Activated CD8-positive, alpha-beta memory T cell treated with anti-CD3 and anti-CD28 coated beads, Interleukin-2, amount 10 ng/mL, durations not matched to agents 7 days and 5 days (primary cell): ENCODE measurements around the gene SLC2A4RG. TPM values are rescaled to one million over a fixed set of nuclear protein-coding genes. Genes with fewer than 3 reads are reported as not detected.
A peak's percentile ranks its signal among the peaks of the same experiment; 100 is the strongest.
"Not testable (repeated sequence)": the region's sequence is repeated elsewhere in the genome, so short reads cannot be mapped to it uniquely, and the experiment has no call there.

Experiments used
- ATAC-seq: fragments of 150-1000 bp; cut with Tn5 transposase; one replicate; pipeline ENCODE4 v1.10.0; 2021; ENCODE audit warnings: moderate library complexity
- CTCF ChIA-PET: fragments of 350-600 bp; sonication (Branson Sonifier 250); formaldehyde crosslinking; loops from one replicate; lab custom pipeline; 2021; ENCODE audit warnings: antibody characterized with exemption; lab: Charles Lee
- DNase-seq: peaks from one replicate; pipeline ENCODE4 v3.0.0-alpha.2; 2020
- H3K27ac Mint-ChIP-seq: one replicate; pipeline ENCODE4 v1.8.0; 2021; ENCODE audit warnings: mild to moderate bottlenecking, mixed read lengths
- H3K27me3 Mint-ChIP-seq: one replicate; pipeline ENCODE4 v1.8.0; 2021; ENCODE audit warnings: mixed read lengths
- H3K36me3 Mint-ChIP-seq: one replicate; pipeline ENCODE4 v1.8.0; 2021; ENCODE audit warnings: mild to moderate bottlenecking, mixed read lengths
- H3K4me1 Mint-ChIP-seq: one replicate; pipeline ENCODE4 v1.8.0; 2021; ENCODE audit warnings: mixed read lengths
- H3K4me3 Mint-ChIP-seq: one replicate; pipeline ENCODE4 v1.8.0; 2021; ENCODE audit warnings: mild to moderate bottlenecking, moderate library complexity, mixed read lengths
- H3K9me3 Mint-ChIP-seq: one replicate; pipeline ENCODE4 v1.8.0; 2022; ENCODE audit warnings: low read depth, mixed read lengths
- total RNA-seq, 2 experiments: library from RNA; stranded (reverse); gene quantifications; one replicate each; pipeline ENCODE4 v1.2.3, GENCODE V29; 2021

Gene SLC2A4RG
- total RNA-seq, 2 experiments from 2014 or later: 69.9 to 111 TPM

DNA sequence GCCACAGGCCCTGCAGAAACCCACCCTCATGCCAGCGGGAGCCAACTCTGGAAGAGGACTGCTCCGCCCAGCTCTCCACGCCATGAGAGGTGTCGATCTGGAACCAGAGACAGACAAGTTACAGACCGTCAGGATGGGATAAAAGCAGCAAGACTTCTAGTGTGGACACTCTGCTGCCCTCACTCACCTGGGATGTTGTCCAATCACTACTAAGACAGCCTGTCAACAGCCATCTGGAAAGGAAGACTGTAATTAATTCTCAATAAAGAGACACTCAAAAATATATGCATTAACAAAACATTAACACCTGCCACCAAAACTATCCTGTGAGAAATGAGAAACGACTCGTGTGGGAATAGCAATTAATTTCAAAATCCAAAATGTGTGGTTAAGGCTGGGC is 28.3 kb downstream of the SLC2A4RG start:
- CTCF ChIA-PET: interaction anchor here (0.6 to 1.9 kb wide), 3 partner anchors 18 to 353 kb away, joined by 3 to 4 read pairs (median 3); no protein-coding TSS in a partner anchor
- no peak overlapping the region for H3K4me3 Mint-ChIP-seq
- no peaks in the 10 kb centered on the region for H3K9me3 Mint-ChIP-seq
- DNase-seq: no peak
- H3K27me3 Mint-ChIP-seq: peaks cover 6% of the 10 kb centered on the region
- no peaks in the 10 kb centered on the region for H3K4me1 Mint-ChIP-seq
- no peak overlapping the region for H3K27ac Mint-ChIP-seq
- ATAC-seq: no peak
- H3K36me3 Mint-ChIP-seq: no peaks in the 10 kb centered on the region

GRCh38 chr20:63768591-63769515 is 29.3 kb downstream of the SLC2A4RG start:
- Mint-ChIP-seq H3K27ac (no peak overlapping the region), H3K4me1 (no peaks in the 10 kb centered on the region), H3K27me3 (no peaks in the 10 kb centered on the region), H3K4me3 (no peak overlapping the region), H3K36me3 (no peaks in the 10 kb centered on the region), H3K9me3 (no peaks in the 10 kb centered on the region)
- no peak for ATAC-seq
- DNase-seq: no peak
- CTCF ChIA-PET: interaction anchor here (0.6 to 1.9 kb wide), 2 partner anchors 25 to 352 kb away, joined by 3 read pairs; no protein-coding TSS in a partner anchor

- Mint-ChIP-seq H3K27me3 (peaks cover 4% of the 10 kb centered on the region), H3K4me1 (peaks cover 2% of the 10 kb centered on the region), H3K36me3 (no peaks in the 10 kb centered on the region), H3K9me3 (no peaks in the 10 kb centered on the region), H3K27ac (no peak overlapping the region), H3K4me3 (no peak overlapping the region)
- no peak for ATAC-seq
- CTCF ChIA-PET: interaction anchor here (1.9 kb wide), 1 partner anchor 23 kb away, joined by 3 read pairs; no protein-coding TSS in a partner anchor
- DNase-seq: no peak
These were observed 30.4 kb downstream of the SLC2A4RG start for GRCh38 chr20:63769891-63770474.

DNA sequence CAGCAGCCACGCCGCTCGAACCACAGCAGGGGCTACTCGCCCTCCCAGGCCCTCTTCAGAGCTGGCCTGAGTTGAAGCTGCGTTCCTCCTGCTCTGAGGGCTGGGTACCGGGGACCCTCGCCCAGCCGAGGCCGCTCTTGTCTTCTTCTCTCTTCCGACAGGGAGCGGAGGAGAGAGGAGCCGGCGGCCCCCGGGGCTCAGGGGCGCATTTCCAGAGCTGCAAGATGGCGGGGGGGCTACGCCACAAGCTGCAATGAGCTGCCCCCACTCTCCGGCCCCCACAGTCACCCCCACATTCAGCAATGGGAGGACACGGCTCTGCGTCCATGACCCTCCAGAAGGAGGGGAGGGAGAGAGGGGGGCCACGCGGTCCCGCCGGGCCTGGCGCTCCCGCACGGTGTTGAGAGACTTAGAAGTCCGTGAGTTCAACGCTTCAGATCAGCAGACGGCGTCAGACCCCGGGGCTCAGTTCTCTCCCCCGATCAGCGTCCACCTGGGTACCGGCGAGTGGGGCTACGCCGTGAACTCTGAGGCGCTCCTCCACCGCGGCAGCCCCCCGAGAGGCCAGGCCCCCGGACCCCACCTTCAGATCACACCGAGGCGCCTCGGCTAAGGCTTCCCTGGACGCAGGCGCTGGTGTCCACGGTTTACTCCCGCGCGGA is 31.6 kb downstream of the SLC2A4RG start:
- H3K27me3 Mint-ChIP-seq: peaks cover 4% of the 10 kb centered on the region
- no peak overlapping the region for H3K4me3 Mint-ChIP-seq
- no peak for DNase-seq
- ATAC-seq: no peak
- no peaks in the 10 kb centered on the region for H3K9me3 Mint-ChIP-seq
- H3K36me3 Mint-ChIP-seq: no peaks in the 10 kb centered on the region
- CTCF ChIA-PET: no interaction called here
- no peak overlapping the region for H3K27ac Mint-ChIP-seq
- H3K4me1 Mint-ChIP-seq: peaks cover 2% of the 10 kb centered on the region

DNA sequence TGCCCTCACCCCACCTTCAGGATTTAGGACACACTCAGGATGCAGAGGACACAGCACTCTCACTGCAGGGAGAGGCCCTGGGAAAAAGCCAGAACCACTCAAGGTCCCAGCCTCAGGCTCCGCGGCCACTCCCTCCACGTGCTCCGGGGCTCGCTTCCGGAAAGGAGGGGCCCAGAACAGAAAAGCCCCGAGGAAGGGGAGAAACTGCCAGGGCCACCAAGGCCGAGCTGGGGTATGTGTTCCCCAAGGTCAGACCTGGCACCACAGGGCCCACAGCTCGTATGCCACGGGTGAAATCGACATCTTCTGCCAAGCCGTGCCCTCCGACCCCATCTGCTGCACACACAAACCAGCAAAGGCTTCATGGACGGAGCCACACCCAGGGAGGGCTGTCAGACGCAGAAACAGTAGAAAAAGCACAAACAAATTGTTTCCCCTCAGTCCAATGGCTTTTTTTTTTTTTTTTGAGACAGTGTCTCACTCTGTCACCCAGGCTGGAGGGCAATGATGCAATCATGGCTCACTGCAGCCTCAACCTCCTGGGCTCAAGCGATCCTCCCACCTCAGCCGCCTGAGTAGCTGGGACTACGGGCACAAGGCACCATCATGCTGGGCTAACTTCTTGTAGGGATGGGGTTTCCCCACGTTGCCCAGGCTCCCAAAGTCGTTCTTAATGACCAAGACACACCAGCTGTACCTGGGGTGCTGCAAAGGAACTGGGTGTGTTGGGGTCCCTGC is 33.4 kb downstream of the SLC2A4RG start:
- ATAC-seq (no peak), DNase-seq (no peak)
- CTCF ChIA-PET: interaction anchor here (0.9 kb wide), 1 partner anchor 13 kb away, joined by 3 read pairs; no protein-coding TSS in a partner anchor
- peaks cover 4% of the 10 kb centered on the region for H3K27me3 Mint-ChIP-seq
- H3K9me3 Mint-ChIP-seq: no peaks in the 10 kb centered on the region
- peaks cover 2% of the 10 kb centered on the region for H3K4me1 Mint-ChIP-seq
- no peak overlapping the region for H3K27ac Mint-ChIP-seq
- H3K4me3 Mint-ChIP-seq: no peak overlapping the region
- H3K36me3 Mint-ChIP-seq: no peaks in the 10 kb centered on the region

DNA sequence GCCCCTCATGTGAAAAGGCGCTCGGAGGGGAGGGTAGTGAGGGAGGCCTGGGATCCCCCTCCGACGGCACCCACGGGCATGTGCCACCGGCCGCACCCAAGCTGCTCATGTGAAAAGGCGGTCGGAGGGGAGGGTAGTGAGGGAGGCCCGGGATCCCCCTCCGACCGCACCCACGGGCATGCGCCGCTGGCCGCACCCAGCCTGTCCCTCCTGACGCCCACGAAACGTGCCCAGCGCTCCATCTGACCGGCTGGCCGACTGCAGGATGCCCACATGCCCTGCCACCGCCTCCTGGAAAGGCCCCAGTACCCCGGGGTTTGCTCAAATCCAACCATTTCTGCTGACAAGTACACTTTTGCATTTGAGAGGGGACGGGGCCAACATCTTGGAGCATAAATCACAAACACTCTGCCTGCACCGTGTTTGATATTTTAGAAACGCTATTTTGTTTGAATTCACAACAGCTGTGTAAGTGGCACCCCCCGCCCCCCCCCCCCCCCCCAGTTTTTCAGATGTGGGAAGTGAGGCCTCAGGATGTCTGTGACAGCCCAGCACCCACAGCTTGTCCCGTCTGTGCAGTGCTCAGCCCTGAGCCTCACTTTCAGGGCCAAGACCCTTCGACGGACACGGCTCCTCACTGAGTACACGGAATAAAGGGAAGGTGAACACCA is 34.1 kb downstream of the SLC2A4RG start:
- Mint-ChIP-seq H3K4me1 (peaks cover 2% of the 10 kb centered on the region), H3K4me3 (no peak overlapping the region), H3K27ac (no peak overlapping the region), H3K36me3 (no peaks in the 10 kb centered on the region), H3K27me3 (peaks cover 4% of the 10 kb centered on the region), H3K9me3 (no peaks in the 10 kb centered on the region)
- CTCF ChIA-PET: interaction anchor here (0.9 kb wide), 1 partner anchor 12 kb away, joined by 3 read pairs; no protein-coding TSS in a partner anchor
- ATAC-seq (no peak), DNase-seq (no peak)

DNA sequence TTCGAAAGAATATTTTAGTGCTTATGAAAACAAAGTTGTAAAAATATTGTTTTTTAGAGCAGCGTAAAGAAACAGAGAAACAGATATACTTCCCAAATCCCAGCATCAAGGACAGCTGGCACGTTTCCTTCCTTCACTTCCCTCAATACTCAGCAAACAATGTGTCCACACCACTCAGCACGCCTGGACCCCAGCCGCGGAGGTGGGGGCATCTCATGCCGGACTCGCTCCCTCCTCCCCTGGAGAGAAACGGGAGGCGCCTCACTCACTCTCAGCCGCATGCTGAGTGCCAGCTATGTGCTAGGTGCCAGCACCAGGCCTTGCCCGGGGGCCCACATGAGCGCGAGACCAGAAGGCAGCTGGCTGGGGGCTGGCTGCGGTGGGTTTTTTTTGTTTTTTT is 34.7 kb downstream of the SLC2A4RG start:
- no peak for ATAC-seq
- no peak overlapping the region for H3K27ac Mint-ChIP-seq

DNA sequence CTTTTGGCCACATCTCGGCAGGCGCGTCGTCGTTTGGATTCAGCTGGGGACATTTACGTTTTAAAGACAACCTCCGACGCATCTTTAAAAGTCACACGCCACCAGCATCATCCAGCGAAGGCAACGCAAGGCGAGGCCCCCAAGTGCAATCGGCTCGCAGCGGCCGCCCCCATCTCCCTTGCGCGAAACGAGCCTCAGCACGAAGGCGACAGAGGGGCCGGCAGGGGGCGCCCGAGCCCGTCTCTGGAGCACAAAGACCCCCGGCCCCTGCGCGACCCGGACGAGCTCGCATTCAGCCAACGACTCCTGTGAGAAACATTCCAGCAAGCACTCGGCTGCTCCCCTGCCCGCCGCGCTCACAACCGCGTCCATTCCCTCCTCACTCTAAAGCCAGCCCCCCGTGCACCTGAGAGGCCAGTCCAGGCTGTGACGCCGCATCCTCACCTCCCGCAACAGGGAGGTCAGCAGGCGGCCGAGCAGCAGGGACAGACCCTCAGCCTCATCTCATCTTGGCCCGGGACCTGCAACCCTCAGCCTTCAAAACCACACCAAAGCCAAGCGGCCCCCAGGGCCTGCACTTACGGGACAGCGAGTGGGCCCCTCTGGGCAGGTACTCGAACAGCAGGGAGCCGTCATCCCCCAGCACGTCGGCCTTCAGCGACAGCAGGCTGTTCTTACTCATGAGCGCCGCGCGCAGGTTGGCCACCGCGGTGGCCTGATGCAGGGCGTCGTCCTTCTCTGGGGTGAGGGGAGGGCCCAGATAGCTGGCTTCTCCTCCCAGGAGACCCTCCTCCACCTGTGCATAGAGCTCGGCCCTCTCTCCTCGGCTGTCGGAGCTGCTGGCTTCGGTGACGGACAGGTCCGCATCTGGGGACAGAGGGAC is 35.8 kb downstream of the SLC2A4RG start:
- no peaks in the 10 kb centered on the region for H3K36me3 Mint-ChIP-seq
- H3K27ac Mint-ChIP-seq: no peak overlapping the region
- CTCF ChIA-PET: interaction anchor here (0.8 to 2.5 kb wide), 8 partner anchors 9 to 291 kb away, joined by 3 to 9 read pairs (median 4); partner anchors contain the start of genes ARFRP1 and ZGPAT
- no peaks in the 10 kb centered on the region for H3K9me3 Mint-ChIP-seq
- peaks cover 4% of the 10 kb centered on the region for H3K27me3 Mint-ChIP-seq
- ATAC-seq (peak; percentile 47), DNase-seq (peak; percentile 51)
- peaks cover 2% of the 10 kb centered on the region for H3K4me1 Mint-ChIP-seq
- H3K4me3 Mint-ChIP-seq: no peak overlapping the region

More for the DNA sequence above, 34.7 kb downstream of the SLC2A4RG start:
- H3K9me3 Mint-ChIP-seq: no peaks in the 10 kb centered on the region
- H3K36me3 Mint-ChIP-seq: no peaks in the 10 kb centered on the region
- no peak for DNase-seq
- H3K4me3 Mint-ChIP-seq: no peak overlapping the region
- CTCF ChIA-PET: interaction anchor here (1.5 to 2.5 kb wide), 3 partner anchors 10 to 67 kb away, joined by 4 to 9 read pairs (median 7); partner anchors contain the start of genes ARFRP1 and ZGPAT
- peaks cover 2% of the 10 kb centered on the region for H3K4me1 Mint-ChIP-seq
- H3K27me3 Mint-ChIP-seq: peaks cover 4% of the 10 kb centered on the region

DNA sequence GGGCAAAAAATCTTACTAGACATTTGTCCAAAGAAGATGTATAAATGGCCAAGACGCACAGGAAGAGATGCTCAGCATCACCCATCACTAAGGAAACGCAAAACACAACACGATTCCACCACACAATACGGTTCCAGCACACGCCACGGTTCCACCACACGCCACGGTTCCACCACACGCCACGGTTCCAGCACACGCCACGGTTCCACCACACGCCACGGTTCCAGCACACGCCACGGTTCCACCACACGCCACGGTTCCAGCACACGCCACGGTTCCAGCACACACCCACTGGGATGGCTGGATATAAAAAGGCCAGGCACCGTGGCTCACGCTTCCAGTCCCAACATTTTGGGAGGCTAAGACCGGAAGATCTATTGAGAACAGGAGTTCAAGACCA is 37.3 kb downstream of the SLC2A4RG start:
- H3K27ac Mint-ChIP-seq, H3K4me1 Mint-ChIP-seq, H3K27me3 Mint-ChIP-seq, ATAC-seq, H3K4me3 Mint-ChIP-seq, DNase-seq, H3K36me3 Mint-ChIP-seq, H3K9me3 Mint-ChIP-seq, CTCF ChIA-PET: not testable (repeated sequence)

DNA sequence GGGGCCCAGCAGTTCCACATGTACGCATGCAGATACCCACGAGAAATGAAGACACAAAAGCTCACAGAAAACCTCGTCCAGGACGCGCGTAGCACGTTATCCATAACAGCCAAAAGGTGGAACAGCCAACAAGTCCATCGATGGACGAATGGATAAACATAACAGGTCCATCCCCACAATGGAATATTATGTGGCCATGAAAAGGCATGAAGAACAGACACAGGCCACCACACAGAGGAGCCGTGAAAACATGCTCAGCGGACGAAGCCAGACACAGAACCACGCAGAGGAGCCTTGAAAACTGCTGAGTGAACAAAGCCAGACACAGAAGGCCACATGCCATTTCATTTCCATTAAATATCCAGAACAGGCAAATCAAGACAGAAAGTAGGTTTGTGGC is 38.0 kb downstream of the SLC2A4RG start:
- Mint-ChIP-seq H3K4me3 (no peak overlapping the region), H3K27ac (no peak overlapping the region), H3K9me3 (no peaks in the 10 kb centered on the region), H3K4me1 (peaks cover 17% of the 10 kb centered on the region), H3K36me3 (no peaks in the 10 kb centered on the region), H3K27me3 (peaks cover 4% of the 10 kb centered on the region)
- CTCF ChIA-PET: no interaction called here
- ATAC-seq (no peak), DNase-seq (no peak)

DNA sequence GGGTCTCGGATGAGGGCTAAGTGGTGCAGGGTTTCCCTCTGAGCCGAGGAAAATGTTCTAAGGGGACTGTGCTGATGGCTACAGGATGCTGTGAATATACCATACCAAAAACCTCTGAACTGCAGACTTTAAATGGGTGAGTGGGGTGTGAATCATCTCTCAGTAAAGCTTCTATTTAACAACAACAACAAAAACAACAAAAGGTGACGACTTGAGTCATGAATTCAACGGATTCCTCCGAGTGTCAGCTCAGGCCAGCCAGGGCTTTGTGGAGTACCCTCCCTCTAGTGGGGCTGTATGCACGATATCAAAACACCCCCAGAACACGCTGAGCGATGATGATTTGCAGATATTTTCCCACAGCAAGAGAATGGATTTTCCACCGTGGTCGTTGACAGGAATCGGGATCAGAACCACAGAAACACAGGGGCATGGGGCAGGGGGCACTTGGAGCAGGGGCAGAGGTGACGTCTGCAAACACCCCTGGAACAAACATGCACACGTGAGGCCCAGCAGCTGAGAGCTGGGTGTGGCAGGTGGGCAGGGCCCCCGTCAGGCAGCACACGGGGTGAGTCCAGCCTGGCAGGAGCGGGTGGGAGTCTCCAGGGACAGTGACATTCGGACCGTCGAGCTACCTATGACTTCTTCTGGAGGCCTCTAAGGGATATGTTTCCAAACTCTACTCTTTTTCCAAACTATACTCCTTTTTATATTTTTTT is 38.6 kb downstream of the SLC2A4RG start:
- ATAC-seq (no peak), DNase-seq (no peak)
- no peaks in the 10 kb centered on the region for H3K9me3 Mint-ChIP-seq
- H3K27ac Mint-ChIP-seq: no peak overlapping the region
- no peak overlapping the region for H3K4me3 Mint-ChIP-seq
- H3K27me3 Mint-ChIP-seq: peaks cover 4% of the 10 kb centered on the region
- no peaks in the 10 kb centered on the region for H3K36me3 Mint-ChIP-seq
- CTCF ChIA-PET: interaction anchor here (1.3 kb wide), 1 partner anchor 16 kb away, joined by 3 read pairs; no protein-coding TSS in a partner anchor
- peaks cover 19% of the 10 kb centered on the region for H3K4me1 Mint-ChIP-seq
